SK-N-SH (cell line): ENCODE results near the gene FADS2. TPM values are rescaled to one million over a fixed set of nuclear protein-coding genes. Genes with fewer than 3 reads are reported as not detected.

Experiments
- CTCF ChIA-PET: fragments of 300-600, 350-600 bp; formaldehyde crosslinking; extraction: SDS; loops from one replicate; lab custom pipeline; 2021; lab: Yijun Ruan, JAX
- POLR2A ChIA-PET: fragments of 350-600 bp; sonication (Branson Sonifier 250); formaldehyde crosslinking; extraction: SDS; loops from one replicate; lab custom pipeline; 2020; ENCODE audit warnings: antibody characterized with exemption, inconsistent platforms; lab: Yijun Ruan, JAX
- DNase-seq: peaks from one replicate; pipeline ENCODE4 v3.0.0; 2012
- H2AFZ ChIP-seq: fragments of 200-600 bp; sonication (generic); 2 replicates; pipeline ENCODE4 v1.8.1; 2016; ENCODE audit warnings: antibody characterized with exemption, mild to moderate bottlenecking, low read depth
- H3F3A ChIP-seq: fragments of 200-600 bp; sonication (generic); replicated peaks from 2 replicates; pipeline ENCODE3; 2016; ENCODE audit warnings: antibody characterized with exemption, mild to moderate bottlenecking; ENCODE audit not compliant: insufficient read depth
- H3K27ac ChIP-seq, 2 experiments: fragments of 200-500 bp in 1 of 2; fragments of 200-600 bp in 1 of 2; sonication (Bioruptor generic) in 1 of 2; sonication (generic), shearing (Covaris generic) in 1 of 2; 2 replicates each; pipeline versions ENCODE4 v1.5.1 to v1.6.1; 2014 to 2016; ENCODE audit warnings: low read depth in 2 of 2, inconsistent platforms in 1 of 2, low read length in 1 of 2, mild to moderate bottlenecking in 1 of 2, mixed read lengths in 1 of 2
- H3K27me3 ChIP-seq: fragments of 200-600 bp; sonication (generic), shearing (Covaris generic); 2 replicates; pipeline ENCODE4 v1.6.1; 2016; ENCODE audit warnings: mixed run types; ENCODE audit not compliant: insufficient read depth
- H3K36me3 ChIP-seq, 2 experiments: fragments of 200-500 bp in 1 of 2; fragments of 200-600 bp in 1 of 2; sonication (Bioruptor generic) in 1 of 2; sonication (generic) in 1 of 2; replicated peaks in 1 of 2; 2 replicates each; pipeline versions ENCODE3 to v1.5.1; 2014 to 2016; ENCODE audit warnings: low read length in 1 of 2, mild to moderate bottlenecking in 1 of 2; ENCODE audit not compliant: insufficient read depth in 2 of 2, control insufficient read depth in 1 of 2
- H3K4me1 ChIP-seq, 2 experiments: fragments of 200-500 bp in 1 of 2; fragments of 200-600 bp in 1 of 2; sonication (Bioruptor generic) in 1 of 2; sonication (generic), shearing (Covaris generic) in 1 of 2; 2 replicates each; pipeline versions ENCODE4 v1.5.1 to v1.6.1; 2014 to 2016; ENCODE audit warnings: low read depth in 1 of 2, low read length in 1 of 2, mixed run types in 1 of 2; ENCODE audit not compliant: insufficient read depth in 2 of 2, control insufficient read depth in 1 of 2
- H3K4me2 ChIP-seq: fragments of 200-600 bp; sonication (generic), shearing (Covaris generic); 2 replicates; pipeline ENCODE4 v1.6.1; 2017; ENCODE audit warnings: mixed run types
- H3K4me3 ChIP-seq, 2 experiments: fragments of 200-500 bp in 1 of 2; fragments of 200-600 bp in 1 of 2; sonication (Bioruptor generic) in 1 of 2; sonication (generic), shearing (Covaris generic) in 1 of 2; 2 replicates each; pipeline versions ENCODE4 v1.5.1 to v1.8.1; 2014 to 2016; ENCODE audit warnings: low read depth in 2 of 2, inconsistent platforms in 1 of 2, low read length in 1 of 2, mild to moderate bottlenecking in 1 of 2, mixed read lengths in 1 of 2, moderate library complexity in 1 of 2
- H3K79me2 ChIP-seq: fragments of 200-600 bp; sonication (generic); 2 replicates; pipeline ENCODE4 v1.8.1; 2017; ENCODE audit warnings: mild to moderate bottlenecking; ENCODE audit not compliant: insufficient read depth
- H3K9ac ChIP-seq: fragments of 200-600 bp; sonication (generic); 2 replicates; pipeline ENCODE4 v1.6.1; 2017; ENCODE audit warnings: mixed run types
- H3K9me2 ChIP-seq: fragments of 200-600 bp; sonication (generic); 2 replicates; pipeline ENCODE4 v1.6.1; 2017; ENCODE audit warnings: mixed run types
- H3K9me3 ChIP-seq: fragments of 200-600 bp; sonication (generic); 2 replicates; pipeline ENCODE4 v1.6.1; 2017; ENCODE audit warnings: mixed run types, mild to moderate bottlenecking, moderate library complexity
- H4K20me1 ChIP-seq: fragments of 200-600 bp; sonication (generic); 2 replicates; pipeline ENCODE4 v1.6.1; 2017; ENCODE audit warnings: mild to moderate bottlenecking, mixed run types; ENCODE audit not compliant: insufficient read depth
- CTCF ChIP-seq: fragments of 200-600 bp; sonication (generic); IDR thresholded peaks from 2 replicates; pipeline ENCODE4 v1.6.1; 2017; ENCODE audit warnings: antibody characterized with exemption, mild to moderate bottlenecking, moderate library complexity
- EP300 ChIP-seq, 2 experiments: IDR thresholded peaks; 2 replicates each; pipeline versions ENCODE4 v1.4.0 to v1.6.1; 2012; ENCODE audit warnings: borderline replicate concordance in 1 of 2, low read depth in 1 of 2, low read length in 1 of 2
- EZH2phosphoT487 ChIP-seq: fragments of 200-600 bp; sonication (generic); IDR thresholded peaks from 2 replicates; pipeline ENCODE4 v1.6.1; 2017; ENCODE audit warnings: low read depth, mixed run types, mild to moderate bottlenecking, antibody characterized with exemption, moderate library complexity, borderline replicate concordance
- RAD21 ChIP-seq: IDR thresholded peaks from 2 replicates; pipeline ENCODE4 v1.6.1; 2012; ENCODE audit warnings: mild to moderate bottlenecking, low read length
- RCOR1 ChIP-seq: fragments of 150-350 bp; IDR thresholded peaks from 2 replicates; pipeline ENCODE4 v1.6.1; 2017; ENCODE audit warnings: antibody characterized with exemption, low read length
- REST ChIP-seq: IDR thresholded peaks from 2 replicates; pipeline ENCODE4 v1.6.1; 2012; ENCODE audit warnings: mild to moderate bottlenecking, low read depth, low read length, moderate library complexity
- SMC3 ChIP-seq: IDR thresholded peaks from 2 replicates; pipeline ENCODE4 v1.6.1; 2012; ENCODE audit warnings: low read depth, low read length, improper control_type of control experiment
- TEAD4 ChIP-seq: IDR thresholded peaks from 2 replicates; pipeline ENCODE4 v1.4.0; 2012; ENCODE audit warnings: mild to moderate bottlenecking, borderline replicate concordance; ENCODE audit not compliant: insufficient read depth
- ZBTB33 ChIP-seq: IDR thresholded peaks from 2 replicates; pipeline ENCODE4 v1.4.0; 2012; ENCODE audit warnings: low read depth, borderline replicate concordance
- WGBS: methylation state at CpG from one replicate; pipeline ENCODE4 v1.1.6; 2017; ENCODE audit warnings: low lambda C conversion rate; 5-methylcytosine and 5-hydroxymethylcytosine counted together
- polyA plus RNA-seq, 3 experiments: library from polyadenylated mRNA; depleted of rRNA; stranded (reverse); fragments of >200 nt; gene quantifications; 2 replicates each; pipeline ENCODE4 v1.2.3, GENCODE V29; 2012

The FADS2 gene
- polyA plus RNA-seq, 1 of the 3 experiments (the other 2 are of a cell fraction): 67.8 TPM

GRCh38 chr11:61785837-61786402, 42.2 kb upstream of the FADS2 start:
- Histone ChIP-seq H3F3A (peaks cover 5% of the 10 kb centered on the region), H3K9me2 (no peaks in the 10 kb centered on the region), H3K36me3 (peaks cover 13 to 63% of the 10 kb centered on the region in 2 experiments), H3K27me3 (no peaks in the 10 kb centered on the region), H3K9ac (no peak overlapping the region), H3K4me1 (peaks cover 0 to 30% of the 10 kb centered on the region in 2 experiments; a peak in 1 of 4 replicates), H3K4me3 (no peak overlapping the region), H3K9me3 (no peaks in the 10 kb centered on the region), H2AFZ (no peak overlapping the region), H3K4me2 (no peak overlapping the region), H4K20me1 (no peaks in the 10 kb centered on the region), H3K79me2 (peaks cover 16% of the 10 kb centered on the region), H3K27ac (no peak overlapping the region)
- CTCF ChIA-PET: interaction anchor here (1.3 to 12.0 kb wide), 5 partner anchors 10 to 113 kb away, joined by 3 to 285 read pairs (median 70); partner anchors contain the start of gene MYRF
- 97% methylated on average over 6 of the region's 11 CpGs for WGBS
- no peak for DNase-seq
- POLR2A ChIA-PET: interaction anchor here (0.6 to 1.9 kb wide), 2 partner anchors 38 to 39 kb away, joined by 3 to 4 read pairs; no protein-coding TSS in a partner anchor
- no peak for TF ChIP-seq CTCF
- no peak for TF ChIP-seq EZH2phosphoT487
- no peak for TF ChIP-seq EP300 (IDR thresholded peaks at IDR 0.05; ENCODE audit: borderline replicate concordance in 1 of 2, low read depth in 1 of 2, low read length in 1 of 2)

GRCh38 chr11:61787928-61788491, 40.1 kb upstream of the FADS2 start:
- 57% methylated on average over 8 of the region's 9 CpGs for WGBS
- H3K4me1 ChIP-seq: peaks cover 5 to 14% of the 10 kb centered on the region in 2 experiments; a peak in 3 of 4 replicates
- peaks cover 33% of the 10 kb centered on the region for H3K79me2 ChIP-seq
- no peak overlapping the region for H3K9ac ChIP-seq
- peak; percentile 66 for TF ChIP-seq CTCF
- no peak for TF ChIP-seq ZBTB33
- TF ChIP-seq TEAD4: no peak
- peak; percentile 21; the same call in 1 of the 2 replicates for TF ChIP-seq SMC3
- TF ChIP-seq REST: no peak
- no peak for TF ChIP-seq RCOR1
- TF ChIP-seq RAD21: peak; percentile 71
- peaks cover 13 to 63% of the 10 kb centered on the region in 2 experiments for H3K36me3 ChIP-seq
- CTCF ChIA-PET: interaction anchor here (0.6 to 12.0 kb wide), 38 partner anchors 9 to 320 kb away, joined by 3 to 285 read pairs (median 5); partner anchors contain the start of gene MYRF
- DNase-seq: peak; percentile 74
- no peak overlapping the region for H2AFZ ChIP-seq
- peaks cover 10% of the 10 kb centered on the region for H3F3A ChIP-seq
- no peak overlapping the region; a peak in 1 of 4 replicates for H3K27ac ChIP-seq
- no peaks in the 10 kb centered on the region for H3K27me3 ChIP-seq
- H3K9me2 ChIP-seq: no peaks in the 10 kb centered on the region
- POLR2A ChIA-PET: interaction anchor here (0.9 to 1.3 kb wide), 3 partner anchors 9 to 40 kb away, joined by 3 to 6 read pairs (median 3); no protein-coding TSS in a partner anchor
- no peaks in the 10 kb centered on the region for H3K9me3 ChIP-seq
- H3K4me3 ChIP-seq: no peak overlapping the region
- no peak overlapping the region for H3K4me2 ChIP-seq
- no peaks in the 10 kb centered on the region for H4K20me1 ChIP-seq
